GM19395 (cell line): ENCODE data around the gene TRIL.

Source experiments
- ATAC-seq: cut with Tn5 transposase; IDR thresholded peaks from one replicate; pipeline ENCODE4 v1.9.1; 2021; ENCODE audit warnings: mild to moderate bottlenecking, moderate library complexity; ENCODE audit not compliant: unreplicated experiment

TRIL gene

GRCh38 chr7:28942168-28942567 is 16.0 kb downstream of the TRIL start:
- ATAC-seq, result no peak

GRCh38 chr7:28941633-28942032 is 16.5 kb downstream of the TRIL start:
- ATAC-seq, result no peak

GRCh38 chr7:28940741-28941384 is 17.3 kb downstream of the TRIL start:
- no peak for ATAC-seq

GRCh38 chr7:28939844-28940544 is 18.1 kb downstream of the TRIL start:
- ATAC-seq, result no peak

DNA sequence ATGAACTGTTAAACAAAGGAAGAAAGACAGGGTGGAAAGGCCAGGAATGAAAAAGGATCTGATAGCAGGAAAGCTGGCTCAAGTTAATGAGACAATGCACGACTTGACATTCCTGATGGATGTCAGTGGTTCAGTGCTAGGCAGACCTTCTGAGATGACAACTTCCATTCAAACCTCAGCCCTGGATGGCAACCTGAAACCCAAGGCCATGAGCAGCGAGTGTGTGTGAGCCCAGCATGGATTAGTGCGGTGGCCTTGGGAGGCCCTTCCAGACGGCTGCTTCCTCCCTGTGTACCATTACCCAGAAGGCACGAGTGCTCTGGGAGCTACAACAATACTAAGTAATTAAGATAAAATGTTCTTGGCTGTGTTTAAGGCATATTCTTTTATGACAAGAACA is 18.8 kb downstream of the TRIL start:
- ATAC-seq, result no peak

DNA sequence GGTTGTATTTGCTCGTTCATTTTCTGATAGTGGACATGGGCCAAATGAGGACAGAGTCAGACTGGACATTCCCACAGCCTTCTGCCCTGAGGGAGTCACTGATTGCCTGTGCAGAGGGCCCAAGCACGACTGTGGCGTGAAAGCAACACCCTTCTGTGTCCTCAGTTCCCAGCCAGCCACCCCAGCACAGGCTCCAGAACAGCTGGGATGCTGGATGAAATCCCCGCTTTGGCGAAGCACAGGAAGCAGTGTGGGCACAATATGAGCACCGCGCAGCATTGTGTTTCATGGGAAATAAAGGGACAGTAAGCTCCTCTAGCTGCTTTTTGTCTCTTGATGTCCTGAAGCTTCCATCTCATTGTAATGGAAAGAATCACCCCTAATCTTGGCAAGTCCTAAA is 20.5 kb downstream of the TRIL start:
- ATAC-seq, result no peak

DNA sequence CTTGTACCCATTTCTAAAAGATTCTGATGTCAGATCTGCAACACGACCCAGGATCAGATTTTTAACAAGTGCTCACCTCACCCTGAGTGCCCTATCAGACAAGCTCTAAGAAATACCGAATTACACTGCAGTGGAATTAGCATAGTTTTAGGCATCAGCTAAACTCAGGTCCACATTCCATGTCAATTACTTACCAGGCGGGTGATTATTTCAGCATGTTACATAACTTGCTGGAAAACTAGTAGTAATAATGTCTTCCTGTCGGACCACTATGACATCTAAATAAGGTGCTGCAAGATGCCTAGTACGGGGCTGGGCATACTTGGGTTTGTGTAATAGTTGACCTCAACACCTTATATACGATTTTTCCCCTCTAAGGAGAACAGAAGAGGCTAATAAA is 21.0 kb downstream of the TRIL start:
- ATAC-seq, result no peak

GRCh38 chr7:28933846-28934320 is 24.2 kb downstream of the TRIL start:
- ATAC-seq, result no peak

DNA sequence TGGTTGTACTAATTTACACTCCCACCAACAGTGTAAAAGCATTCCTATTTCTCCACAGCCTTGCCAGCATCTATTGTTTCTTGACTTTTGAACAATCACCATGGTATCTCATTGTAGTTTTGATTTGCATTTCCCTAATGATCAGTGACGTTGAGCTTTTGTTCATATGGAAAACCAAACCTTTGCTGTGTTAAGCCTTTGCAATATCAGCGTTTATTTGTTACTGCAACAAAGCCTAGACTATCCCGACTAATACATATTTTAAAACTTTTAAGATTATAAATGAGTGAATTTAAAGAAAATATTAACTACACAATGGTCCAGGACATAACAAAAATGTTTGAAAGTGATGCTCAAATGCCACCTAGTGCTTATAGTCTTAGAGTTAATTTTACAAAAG is 26.6 kb downstream of the TRIL start:
- no peak for ATAC-seq

DNA sequence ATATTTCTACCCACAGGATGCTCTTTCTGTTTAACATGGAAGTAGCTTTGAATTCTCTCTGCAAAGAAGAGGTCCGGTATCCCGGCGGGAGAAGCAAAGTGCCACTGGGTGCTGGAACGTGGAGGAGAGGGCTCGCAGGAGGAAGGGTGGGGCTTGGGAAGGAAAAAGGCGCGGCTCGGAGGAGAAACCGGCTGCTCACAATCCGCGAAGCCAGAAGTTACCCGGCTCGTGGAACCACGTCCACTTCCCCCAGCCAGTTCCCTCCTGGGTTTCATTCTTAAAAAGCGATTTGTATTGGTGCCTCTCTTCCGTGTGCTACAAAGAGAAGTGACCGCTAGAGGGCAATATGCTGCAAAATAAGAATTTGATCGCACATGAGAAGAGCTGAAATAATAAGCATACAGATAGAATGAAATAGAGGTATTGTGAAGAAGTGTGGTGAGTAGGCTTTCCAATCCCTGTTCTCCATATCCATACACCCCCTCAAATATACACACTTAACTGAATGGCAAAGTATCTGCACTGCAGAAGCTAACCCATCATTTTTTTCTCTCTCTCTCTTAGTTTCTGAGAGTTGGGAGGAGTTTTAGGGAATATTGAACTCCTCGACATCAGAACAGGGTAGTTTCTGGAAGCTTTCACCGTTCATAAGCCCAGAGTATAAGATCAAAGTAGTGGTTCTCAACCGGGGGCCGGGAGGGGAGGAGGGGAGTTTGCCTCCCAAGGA is 31.1 kb downstream of the TRIL start:
- peak; percentile 86 for ATAC-seq

DNA sequence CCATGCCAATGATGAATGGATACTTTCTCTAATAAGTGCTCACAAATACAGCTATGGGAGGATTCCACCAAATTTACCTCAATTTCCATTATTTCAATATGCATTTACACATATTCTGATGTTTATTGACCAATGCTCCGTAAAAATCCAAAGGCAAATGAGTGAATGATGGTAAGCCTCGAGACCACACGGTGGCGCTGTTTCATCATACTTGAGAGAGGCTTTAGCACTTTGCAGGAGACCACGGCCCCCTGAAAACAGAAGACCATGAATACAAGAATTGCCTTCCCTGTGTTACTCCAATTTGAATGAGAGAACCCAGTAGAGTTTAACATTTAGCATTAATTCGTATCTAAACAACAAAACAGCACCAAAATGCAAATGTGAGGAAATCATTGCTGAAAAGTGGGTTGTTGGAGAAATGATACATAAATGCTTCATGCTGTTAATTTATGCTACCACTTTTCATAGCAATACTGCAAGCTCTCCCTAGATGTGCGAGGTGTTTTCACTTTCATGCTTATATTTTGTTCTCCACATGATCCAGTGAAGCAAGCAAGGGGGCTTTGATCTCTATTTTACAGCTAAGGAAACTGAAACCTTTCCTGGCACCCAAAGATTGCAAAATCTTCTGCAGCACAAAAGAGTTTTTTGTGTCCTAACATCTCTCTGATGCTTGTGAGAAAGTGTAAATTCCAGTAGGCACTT is 35.4 kb downstream of the TRIL start:
- peak; percentile 50 for ATAC-seq

GRCh38 chr7:28921822-28922221 is 36.3 kb downstream of the TRIL start:
- peak; percentile 88 for ATAC-seq

GRCh38 chr7:28920424-28920823 is 37.7 kb downstream of the TRIL start:
- no peak for ATAC-seq

GRCh38 chr7:28919510-28919909 is 38.6 kb downstream of the TRIL start:
- no peak for ATAC-seq

DNA sequence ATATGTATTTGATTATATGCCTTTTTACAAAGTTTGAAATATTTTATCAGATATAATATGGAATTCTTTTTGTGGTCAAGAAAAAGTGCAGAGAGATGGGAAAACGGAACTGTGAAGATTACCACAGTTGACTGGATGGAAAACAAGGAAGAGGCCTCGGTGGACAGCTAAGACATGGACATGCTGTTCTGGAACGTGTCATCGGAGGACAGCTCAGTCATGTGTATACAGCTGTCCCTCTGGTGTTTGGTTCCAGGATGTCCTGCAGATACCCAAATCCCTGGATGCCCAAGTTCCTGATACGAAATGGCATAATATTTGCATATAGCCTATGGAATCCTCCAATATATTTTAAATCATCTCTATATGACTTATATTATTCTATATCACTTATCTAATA is 49.4 kb downstream of the TRIL start:
- no peak for ATAC-seq

- ATAC-seq, result no peak
Measured at GRCh38 chr7:28905464-28905863, 52.7 kb downstream of the TRIL start.

DNA sequence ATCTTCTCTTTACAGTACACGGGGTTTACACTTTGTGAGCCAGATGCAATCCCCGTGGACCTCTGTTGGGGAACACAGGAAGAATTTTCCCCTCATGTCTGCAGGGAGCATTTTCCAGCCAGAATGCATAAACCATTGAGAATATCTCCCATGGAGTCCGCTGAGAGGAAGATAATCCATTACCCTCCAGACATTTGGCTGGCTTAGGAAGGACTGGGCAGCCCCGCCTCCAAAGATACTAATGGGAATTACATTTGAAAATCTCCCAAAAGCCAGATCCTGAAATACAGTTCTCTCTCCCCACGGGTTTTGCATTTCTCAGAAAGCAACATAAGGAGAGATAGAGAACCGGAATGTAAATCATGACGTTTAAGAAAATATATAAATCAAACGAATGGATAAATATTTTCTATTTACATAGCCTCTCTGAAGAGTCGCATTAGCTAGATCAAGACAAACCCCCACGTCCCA is 53.5 kb downstream of the TRIL start:
- no peak for ATAC-seq

DNA sequence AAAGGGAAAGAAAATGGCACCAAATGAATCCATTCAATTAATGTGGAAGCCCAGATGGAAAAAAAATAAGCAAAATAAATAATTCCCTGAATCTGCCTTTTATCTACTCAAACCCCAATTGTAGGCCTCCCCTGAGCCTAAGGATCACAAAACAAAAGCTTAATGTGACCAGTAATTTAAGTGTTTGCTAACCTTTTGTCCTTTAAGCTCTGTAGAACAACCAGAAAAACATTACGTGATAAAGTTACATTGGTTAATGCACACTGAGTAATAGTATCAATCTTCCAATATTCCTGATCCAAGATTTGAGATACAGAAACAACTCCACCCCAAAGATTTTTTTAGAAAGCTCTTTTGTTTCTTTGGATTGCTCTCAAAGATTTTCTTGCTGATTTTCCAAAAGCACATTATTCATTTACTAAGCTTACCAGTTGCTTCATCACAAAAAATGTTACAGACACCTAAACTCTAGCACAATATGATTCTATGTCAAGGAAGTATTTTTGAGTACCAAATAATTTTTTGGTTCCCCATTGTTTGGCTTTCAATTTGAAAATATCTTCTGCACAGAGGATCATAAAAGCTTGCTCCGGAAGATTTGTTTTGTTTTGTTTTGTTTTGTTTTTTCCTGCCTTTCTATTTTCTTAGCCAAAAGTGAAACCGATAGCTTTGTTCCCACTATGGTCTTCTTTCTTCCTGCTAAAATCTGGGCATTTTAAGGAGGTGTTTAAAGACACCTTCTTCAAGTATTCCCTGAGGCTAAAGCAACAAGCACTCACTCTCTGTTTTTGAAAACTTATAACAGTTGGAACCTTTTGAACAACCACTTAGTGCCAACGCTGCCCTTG is 54.2 kb downstream of the TRIL start:
- ATAC-seq, result no peak
